Inflammatory macrophage treated with lipopolysaccharide for 1 hour (primary cell): ENCODE measurements around the gene BAIAP2L2.

Experiments
- DNase-seq, 2 donors: peaks; one replicate each; pipeline ENCODE4 v3.0.0-alpha.2; 2020 to 2022

Gene BAIAP2L2

DNA sequence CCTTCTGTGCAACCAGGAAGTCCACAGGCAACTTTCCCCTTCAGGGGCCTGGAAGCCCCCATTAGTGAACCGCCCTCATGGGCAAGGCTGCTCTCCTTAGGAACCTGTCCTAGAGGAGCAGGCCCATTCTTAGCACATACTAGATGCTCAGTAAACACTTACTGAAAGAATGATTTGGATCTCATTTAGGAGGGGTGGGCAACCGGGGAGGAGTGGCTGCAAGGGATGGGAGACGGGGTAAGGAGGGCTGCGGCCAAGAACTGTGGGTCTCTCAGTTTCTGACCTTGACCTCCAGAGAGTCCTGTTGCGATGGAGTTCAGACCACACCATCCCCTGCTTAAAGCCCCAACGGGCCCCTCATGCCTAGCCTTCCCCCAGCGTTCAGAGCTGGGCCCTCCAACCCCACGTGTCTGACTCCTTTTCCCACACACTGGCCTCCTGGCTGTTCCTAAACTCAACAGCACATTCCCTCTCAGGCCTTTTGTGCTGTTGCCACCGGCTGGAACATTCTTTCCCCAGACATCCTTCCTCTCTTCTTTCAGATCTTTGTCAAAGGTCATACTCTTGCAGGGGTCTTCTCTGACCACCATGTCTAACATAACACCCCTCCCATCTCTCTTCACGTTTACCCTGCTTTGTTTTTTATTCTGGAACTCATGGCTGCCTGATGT lies 74.0 kb downstream of the BAIAP2L2 start:
- DNase-seq, result no peak

DNA sequence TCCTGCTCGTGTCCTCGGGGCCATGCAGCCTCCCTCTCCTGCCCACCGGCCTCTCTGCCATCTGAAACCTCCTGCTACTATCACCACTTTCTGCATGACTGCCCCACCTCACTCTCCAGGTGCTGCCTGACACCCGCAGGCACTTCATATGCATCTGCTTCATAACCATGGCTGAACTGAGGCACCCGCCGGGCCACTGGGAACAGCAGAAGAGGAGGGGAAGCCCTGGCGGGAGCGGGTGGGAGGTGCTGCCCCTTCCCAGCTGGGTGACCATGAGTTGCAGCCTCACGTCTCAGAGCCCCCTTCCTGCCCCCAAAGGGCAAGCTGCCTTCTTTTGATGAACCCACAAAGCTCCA lies 75.0 kb downstream of the BAIAP2L2 start:
- DNase-seq, result no peak
